Lower leg skin (tissue), 3 donors: ENCODE data around the gene TRIM37.

Experiments used
- POLR2A ChIP-seq, 2 donors: fragments of 450-650 bp; IDR thresholded peaks; one replicate each; pipeline ENCODE4 v1.6.1; 2016 to 2017; ENCODE audit warnings: antibody characterized with exemption in 2 of 2, mild to moderate bottlenecking in 1 of 2, moderate library complexity in 1 of 2
- TF ChIP-seq, protein P1 (sequence below), 3 donors: fragments of 450-650 bp; IDR thresholded peaks; one replicate each; pipeline ENCODE4 v1.5.1; 2016; ENCODE audit warnings: antibody characterized with exemption in 3 of 3, mild to moderate bottlenecking in 3 of 3, moderate library complexity in 2 of 3

DNA sequence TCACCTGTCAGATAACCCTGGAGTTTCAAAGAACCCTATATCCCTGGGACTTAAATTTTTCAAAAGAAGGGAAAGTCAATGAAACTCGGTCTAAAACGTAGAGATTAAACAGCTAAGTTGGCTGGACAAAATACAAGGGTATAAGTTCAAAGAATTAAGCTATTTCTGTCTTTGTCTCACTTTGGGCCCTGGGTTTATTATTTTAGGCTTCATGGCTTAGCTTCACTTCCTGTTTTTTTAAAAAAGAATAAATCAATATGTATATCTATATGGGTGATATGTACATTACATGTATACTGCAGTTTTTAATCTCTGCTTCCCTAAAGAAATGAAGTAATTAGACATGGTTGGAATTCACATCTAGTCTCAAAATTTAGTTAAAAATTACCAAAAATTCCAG lies 132.3 kb downstream of the TRIM37 start:
- no peak for TF ChIP-seq POLR2A (IDR thresholded peaks at IDR 0.05)
- TF ChIP-seq, protein P1, sequence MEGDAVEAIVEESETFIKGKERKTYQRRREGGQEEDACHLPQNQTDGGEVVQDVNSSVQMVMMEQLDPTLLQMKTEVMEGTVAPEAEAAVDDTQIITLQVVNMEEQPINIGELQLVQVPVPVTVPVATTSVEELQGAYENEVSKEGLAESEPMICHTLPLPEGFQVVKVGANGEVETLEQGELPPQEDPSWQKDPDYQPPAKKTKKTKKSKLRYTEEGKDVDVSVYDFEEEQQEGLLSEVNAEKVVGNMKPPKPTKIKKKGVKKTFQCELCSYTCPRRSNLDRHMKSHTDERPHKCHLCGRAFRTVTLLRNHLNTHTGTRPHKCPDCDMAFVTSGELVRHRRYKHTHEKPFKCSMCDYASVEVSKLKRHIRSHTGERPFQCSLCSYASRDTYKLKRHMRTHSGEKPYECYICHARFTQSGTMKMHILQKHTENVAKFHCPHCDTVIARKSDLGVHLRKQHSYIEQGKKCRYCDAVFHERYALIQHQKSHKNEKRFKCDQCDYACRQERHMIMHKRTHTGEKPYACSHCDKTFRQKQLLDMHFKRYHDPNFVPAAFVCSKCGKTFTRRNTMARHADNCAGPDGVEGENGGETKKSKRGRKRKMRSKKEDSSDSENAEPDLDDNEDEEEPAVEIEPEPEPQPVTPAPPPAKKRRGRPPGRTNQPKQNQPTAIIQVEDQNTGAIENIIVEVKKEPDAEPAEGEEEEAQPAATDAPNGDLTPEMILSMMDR (IDR thresholded peaks at IDR 0.05) = no peak
